H4 (cell line): ENCODE measurements around the gene ZNF521. TPM values are rescaled to one million over a fixed set of nuclear protein-coding genes. Genes with fewer than 3 reads are reported as not detected.
A peak's percentile ranks its signal among the peaks of the same experiment; 100 is the strongest.
"Not testable (repeated sequence)": the region's sequence is repeated elsewhere in the genome, so short reads cannot be mapped to it uniquely, and the experiment has no call there.

Experiments used
- DNase-seq: peaks from one replicate; pipeline ENCODE4 v3.0.0-alpha.2; 2015; ENCODE audit warnings: low spot score
- total RNA-seq: library from RNA; depleted of rRNA; stranded (reverse); fragments of >200 nt; shearing (Covaris generic); gene quantifications from 2 replicates; pipeline ENCODE4 v1.2.3, GENCODE V29; 2014

ZNF521 gene
- total RNA-seq, 1 experiment from 2014 or later: 8.2 TPM

- DNase-seq: no peak
Observed at GRCh38 chr18:25033747-25034471, 318.1 kb downstream of the ZNF521 start.

- DNase-seq: not testable (repeated sequence)
Observed at GRCh38 chr18:25033175-25033574, 318.8 kb downstream of the ZNF521 start.

- no peak for DNase-seq
Observed at GRCh38 chr18:25029802-25030201, 322.2 kb downstream of the ZNF521 start.

- DNase-seq: no peak
Observed at GRCh38 chr18:25019931-25020330, 332.0 kb downstream of the ZNF521 start.

GRCh38 chr18:25019086-25019860, 332.7 kb downstream of the ZNF521 start:
- peak; percentile 19 for DNase-seq

- no peak for DNase-seq
Observed at GRCh38 chr18:25016666-25017065, 335.3 kb downstream of the ZNF521 start.

GRCh38 chr18:25016181-25016580, 335.8 kb downstream of the ZNF521 start:
- DNase-seq: no peak
